GM19240 (cell line): ENCODE results near the gene ZSWIM8.
"Not testable (repeated sequence)": the region's sequence is repeated elsewhere in the genome, so short reads cannot be mapped to it uniquely, and the experiment has no call there.

ENCODE experiments used
- DNase-seq: peaks from one replicate; pipeline ENCODE4 v3.0.0; 2011; ENCODE audit warnings: low spot score; ENCODE audit not compliant: insufficient read length

ZSWIM8 gene

GRCh38 chr10:73785211-73785720 is at the start of gene ZSWIM8:
Gene ZSWIM8, plus strand, starts transcription at chr10:73785606. Its CDS starts 273 bp downstream, at chr10:73785879.
- DNase-seq = peak; percentile 83

- not testable (repeated sequence) for DNase-seq
Measured at GRCh38 chr10:73740501-73741254, 44.7 kb upstream of the ZSWIM8 start.

GRCh38 chr10:73742454-73742734 is 43.0 kb upstream of the ZSWIM8 start:
- no peak for DNase-seq

GRCh38 chr10:73743327-73743904 is 42.0 kb upstream of the ZSWIM8 start:
- no peak for DNase-seq

- peak; percentile 85 for DNase-seq
Measured at GRCh38 chr10:73743905-73744663, 41.3 kb upstream of the ZSWIM8 start, which contains the start of gene SEC24C. Gene SEC24C, plus strand, starts transcription at chr10:73744372. Its CDS starts 2,461 bp downstream, at chr10:73746833.

- no peak for DNase-seq
Measured at GRCh38 chr10:73744664-73744975, 40.8 kb upstream of the ZSWIM8 start.

GRCh38 chr10:73746721-73747120 is 38.7 kb upstream of the ZSWIM8 start:
- no peak for DNase-seq

- DNase-seq = no peak
Measured at GRCh38 chr10:73750819-73751218, 34.6 kb upstream of the ZSWIM8 start.

GRCh38 chr10:73756183-73756582 is 29.2 kb upstream of the ZSWIM8 start:
- DNase-seq = no peak

GRCh38 chr10:73758704-73759511 is 26.5 kb upstream of the ZSWIM8 start:
- DNase-seq = no peak

GRCh38 chr10:73759512-73760115 is 25.8 kb upstream of the ZSWIM8 start:
- DNase-seq = no peak

- DNase-seq = no peak
Measured at GRCh38 chr10:73761781-73762180, 23.6 kb upstream of the ZSWIM8 start.

GRCh38 chr10:73762915-73763314 is 22.5 kb upstream of the ZSWIM8 start:
- DNase-seq = no peak

- DNase-seq = no peak
Measured at GRCh38 chr10:73763343-73763742, 22.1 kb upstream of the ZSWIM8 start.

GRCh38 chr10:73765066-73765465 is 20.3 kb upstream of the ZSWIM8 start:
- no peak for DNase-seq

- DNase-seq = no peak
Measured at GRCh38 chr10:73768881-73769280, 16.5 kb upstream of the ZSWIM8 start.

- DNase-seq = no peak
Measured at GRCh38 chr10:73769396-73769795, 16.0 kb upstream of the ZSWIM8 start.

GRCh38 chr10:73771722-73772280 is 13.6 kb upstream of the ZSWIM8 start:
- peak; percentile 65 for DNase-seq

- peak; percentile 43 for DNase-seq
Measured at GRCh38 chr10:73772281-73773151, 12.9 kb upstream of the ZSWIM8 start.
